Trophoblast cell (in vitro differentiated cells and primary cell): ENCODE measurements around the gene WAC.

Source experiments
- DNase-seq, 2 donors: peaks; one replicate each; pipeline ENCODE4 v3.0.0-alpha.2; 2016
- H2AFZ ChIP-seq: 2 replicates; pipeline ENCODE4 v1.6.1; 2013; ENCODE audit warnings: low read length, moderate library complexity, mild to moderate bottlenecking; ENCODE audit not compliant: insufficient read depth, poor library complexity
- H2AK5ac ChIP-seq: 2 replicates; pipeline ENCODE4 v1.6.1; 2013; ENCODE audit warnings: mild to moderate bottlenecking, low read length
- H2BK120ac ChIP-seq: 2 replicates; pipeline ENCODE4 v1.6.1; 2013; ENCODE audit warnings: low read length, mild to moderate bottlenecking, moderate library complexity; ENCODE audit not compliant: insufficient read depth, poor library complexity
- H2BK12ac ChIP-seq: 2 replicates; pipeline ENCODE4 v1.6.1; 2013; ENCODE audit warnings: mild to moderate bottlenecking, low read length, moderate library complexity
- H2BK5ac ChIP-seq: 2 replicates; pipeline ENCODE4 v1.6.1; 2013; ENCODE audit warnings: low read length, low read depth, moderate library complexity, mild to moderate bottlenecking; ENCODE audit not compliant: poor library complexity
- H3K14ac ChIP-seq: 2 replicates; pipeline ENCODE4 v1.6.1; 2013; ENCODE audit warnings: mild to moderate bottlenecking, low read length
- H3K18ac ChIP-seq: 2 replicates; pipeline ENCODE4 v1.6.1; 2013; ENCODE audit warnings: mild to moderate bottlenecking, low read length
- H3K23ac ChIP-seq: 2 replicates; pipeline ENCODE4 v1.6.1; 2013; ENCODE audit warnings: low read length
- H3K27ac ChIP-seq: 2 replicates; pipeline ENCODE4 v1.5.1; 2013; ENCODE audit warnings: low read depth, mild to moderate bottlenecking, inconsistent platforms, low read length, moderate library complexity
- H3K27me3 ChIP-seq: 2 replicates; pipeline ENCODE4 v1.6.1; 2013; ENCODE audit warnings: inconsistent platforms, mild to moderate bottlenecking, low read length, moderate library complexity; ENCODE audit not compliant: insufficient read depth
- H3K36me3 ChIP-seq, 2 experiments: 1 replicate in 1 of 2; 2 replicates in 1 of 2; pipeline ENCODE4 v1.6.1; 2013; ENCODE audit warnings: low read length in 2 of 2, mild to moderate bottlenecking in 2 of 2, moderate library complexity in 1 of 2; ENCODE audit not compliant: insufficient read depth in 2 of 2, control insufficient read depth in 1 of 2
- H3K4ac ChIP-seq: 2 replicates; pipeline ENCODE4 v1.6.1; 2013; ENCODE audit warnings: low read depth, mild to moderate bottlenecking, low read length, moderate library complexity
- H3K4me1 ChIP-seq, 2 experiments: 1 replicate in 1 of 2; 2 replicates in 1 of 2; pipeline ENCODE4 v1.6.1; 2013; ENCODE audit warnings: low read length in 2 of 2, mild to moderate bottlenecking in 2 of 2, moderate library complexity in 1 of 2; ENCODE audit not compliant: insufficient read depth in 2 of 2, control insufficient read depth in 1 of 2
- H3K4me2 ChIP-seq: 2 replicates; pipeline ENCODE4 v1.6.1; 2013; ENCODE audit warnings: inconsistent platforms, mild to moderate bottlenecking, low read length, moderate library complexity
- H3K4me3 ChIP-seq: 2 replicates; pipeline ENCODE4 v1.5.1; 2013; ENCODE audit warnings: mild to moderate bottlenecking, low read depth, low read length, inconsistent platforms
- H3K79me1 ChIP-seq: one replicate; pipeline ENCODE4 v1.6.1; 2013; ENCODE audit warnings: low read length
- H3K79me2 ChIP-seq: 2 replicates; pipeline ENCODE4 v1.6.1; 2013; ENCODE audit warnings: low read length, mild to moderate bottlenecking; ENCODE audit not compliant: control insufficient read depth, insufficient read depth, poor library complexity
- H3K9ac ChIP-seq: 2 replicates; pipeline ENCODE4 v1.6.1; 2013; ENCODE audit warnings: mild to moderate bottlenecking, low read length
- H3K9me3 ChIP-seq: 2 replicates; pipeline ENCODE4 v1.6.1; 2013; ENCODE audit warnings: low read depth, mild to moderate bottlenecking, control low read depth, inconsistent platforms, low read length; ENCODE audit not compliant: insufficient read depth
- H4K12ac ChIP-seq: 2 replicates; pipeline ENCODE4 v1.6.1; 2013; ENCODE audit warnings: low read depth, mild to moderate bottlenecking, low read length, moderate library complexity
- H4K8ac ChIP-seq: 2 replicates; pipeline ENCODE4 v1.6.1; 2013; ENCODE audit warnings: low read depth, mild to moderate bottlenecking, low read length, moderate library complexity
- H4K91ac ChIP-seq: one replicate; pipeline ENCODE4 v1.6.1; 2013; ENCODE audit warnings: low read depth, mild to moderate bottlenecking, low read length, moderate library complexity
- WGBS: extraction: QIAGEN DNeasy Blood & Tissue Kit; methylation state at CpG from one replicate; pipeline ENCODE4 v1.1.7; 2013; ENCODE audit warnings: missing lambda C conversion rate; ENCODE audit not compliant: insufficient read length, insufficient coverage; ENCODE audit errors: extremely low coverage; 5-methylcytosine and 5-hydroxymethylcytosine counted together

WAC gene

GRCh38 chr10:28552775-28553174 lies 19.9 kb downstream of the WAC start:
- Histone ChIP-seq H4K91ac (no peak overlapping the region), H3K14ac (no peak overlapping the region), H3K36me3 (peaks cover 12 to 14% of the 10 kb centered on the region in 2 experiments), H3K27ac (no peak overlapping the region), H3K9ac (no peak overlapping the region), H3K27me3 (no peaks in the 10 kb centered on the region), H3K4ac (peak overlapping the region; percentile 79), H4K12ac (no peak overlapping the region), H3K4me2 (no peak overlapping the region), H3K79me2 (peaks cover 12% of the 10 kb centered on the region), H3K23ac (no peak overlapping the region), H2BK12ac (no peak overlapping the region), H4K8ac (no peak overlapping the region), H3K4me1 (peaks cover 0 to 6% of the 10 kb centered on the region in 2 experiments), H2AFZ (no peak overlapping the region), H3K9me3 (no peaks in the 10 kb centered on the region), H3K4me3 (no peak overlapping the region), H2BK120ac (no peak overlapping the region), H2AK5ac (no peak overlapping the region), H3K79me1 (no peaks in the 10 kb centered on the region), H2BK5ac (no peak overlapping the region), H3K18ac (no peak overlapping the region)
- no CpG with 5 or more reads among the region's 4 CpGs for WGBS
- DNase-seq: no peak

GRCh38 chr10:28554009-28554408 lies 21.1 kb downstream of the WAC start:
- Histone ChIP-seq H3K36me3 (peaks cover 6 to 11% of the 10 kb centered on the region in 2 experiments), H3K4me1 (peaks cover 0 to 6% of the 10 kb centered on the region in 2 experiments), H3K23ac (no peak overlapping the region), H3K79me1 (no peaks in the 10 kb centered on the region), H4K8ac (no peak overlapping the region), H3K9me3 (no peaks in the 10 kb centered on the region), H3K27ac (no peak overlapping the region), H3K4me3 (no peak overlapping the region), H3K18ac (no peak overlapping the region), H2BK12ac (no peak overlapping the region), H2AK5ac (no peak overlapping the region), H2BK5ac (no peak overlapping the region), H3K27me3 (no peaks in the 10 kb centered on the region), H2AFZ (no peak overlapping the region), H3K4me2 (no peak overlapping the region), H3K79me2 (peaks cover 10% of the 10 kb centered on the region), H2BK120ac (no peak overlapping the region), H4K91ac (no peak overlapping the region), H3K9ac (no peak overlapping the region), H3K14ac (no peak overlapping the region), H3K4ac (peak overlapping the region; percentile 80), H4K12ac (no peak overlapping the region)
- WGBS: no CpG with 5 or more reads among the region's 6 CpGs
- DNase-seq: peak in 1 of 2 donors; percentile 53

GRCh38 chr10:28554952-28555351 lies 22.0 kb downstream of the WAC start:
- H2BK120ac ChIP-seq: no peak overlapping the region
- no peak overlapping the region for H2BK5ac ChIP-seq
- no peak overlapping the region for H2BK12ac ChIP-seq
- H3K79me2 ChIP-seq: peaks cover 10% of the 10 kb centered on the region
- H4K91ac ChIP-seq: no peak overlapping the region
- no peak overlapping the region for H2AFZ ChIP-seq
- H3K14ac ChIP-seq: no peak overlapping the region
- no peak overlapping the region for H4K8ac ChIP-seq
- H3K27me3 ChIP-seq: no peaks in the 10 kb centered on the region
- peaks cover 0 to 6% of the 10 kb centered on the region in 2 experiments for H3K4me1 ChIP-seq
- no CpG with 5 or more reads among the region's 3 CpGs for WGBS
- no peak overlapping the region for H3K4me3 ChIP-seq
- H3K4ac ChIP-seq: peak overlapping the region; percentile 34
- H3K27ac ChIP-seq: no peak overlapping the region
- H2AK5ac ChIP-seq: no peak overlapping the region
- H4K12ac ChIP-seq: no peak overlapping the region
- H3K36me3 ChIP-seq: peaks cover 3 to 8% of the 10 kb centered on the region in 2 experiments
- peak; percentile 56 to 83 for DNase-seq
- H3K9ac ChIP-seq: no peak overlapping the region
- no peaks in the 10 kb centered on the region for H3K79me1 ChIP-seq
- no peaks in the 10 kb centered on the region for H3K9me3 ChIP-seq
- no peak overlapping the region for H3K23ac ChIP-seq
- H3K18ac ChIP-seq: no peak overlapping the region
- no peak overlapping the region for H3K4me2 ChIP-seq

GRCh38 chr10:28555358-28555757 lies 22.4 kb downstream of the WAC start:
- no peaks in the 10 kb centered on the region for H3K9me3 ChIP-seq
- no peaks in the 10 kb centered on the region for H3K79me1 ChIP-seq
- no peak overlapping the region for H3K9ac ChIP-seq
- H3K27ac ChIP-seq: no peak overlapping the region
- H2BK5ac ChIP-seq: no peak overlapping the region
- no peak overlapping the region for H4K91ac ChIP-seq
- H3K4me1 ChIP-seq: peaks cover 0 to 6% of the 10 kb centered on the region in 2 experiments
- no peak overlapping the region for H3K4me3 ChIP-seq
- H3K36me3 ChIP-seq: peaks cover 5 to 9% of the 10 kb centered on the region in 2 experiments
- no peak overlapping the region for H2BK120ac ChIP-seq
- H3K4me2 ChIP-seq: no peak overlapping the region
- no peak overlapping the region for H2AK5ac ChIP-seq
- H3K23ac ChIP-seq: no peak overlapping the region
- DNase-seq: no peak
- H3K14ac ChIP-seq: no peak overlapping the region
- H3K79me2 ChIP-seq: peaks cover 10% of the 10 kb centered on the region
- no peak overlapping the region for H3K18ac ChIP-seq
- no peak overlapping the region for H2BK12ac ChIP-seq
- WGBS: no CpG with 5 or more reads among the region's 2 CpGs
- no peak overlapping the region for H4K8ac ChIP-seq
- H2AFZ ChIP-seq: no peak overlapping the region
- H4K12ac ChIP-seq: no peak overlapping the region
- peak overlapping the region; percentile 19 for H3K4ac ChIP-seq
- H3K27me3 ChIP-seq: no peaks in the 10 kb centered on the region
